Right cardiac atrium (tissue), 5 donors: Measurements from ENCODE around the gene NAXD. TPM values are rescaled to one million over a fixed set of nuclear protein-coding genes. Genes with fewer than 3 reads are reported as not detected.
A peak's percentile ranks its signal among the peaks of the same experiment; 100 is the strongest.
"Not testable (repeated sequence)": the region's sequence is repeated elsewhere in the genome, so short reads cannot be mapped to it uniquely, and the experiment has no call there.

Experiments used
- ATAC-seq, 2 donors: fragments of 200-7000 bp; cut with Tn5 transposase; one replicate each; pipeline versions ENCODE4 v1.8.0 to v1.9.1; 2020; ENCODE audit warnings: moderate library complexity in 2 of 2, mild to moderate bottlenecking in 1 of 2
- DNase-seq, 3 donors: peaks; one replicate each; pipeline ENCODE4 v3.0.0-alpha.2; 2020
- H3K27ac ChIP-seq: one replicate; pipeline ENCODE4 v1.5.1; 2013; ENCODE audit warnings: mild to moderate bottlenecking, low read length, control low read depth, moderate library complexity
- H3K27me3 ChIP-seq: one replicate; pipeline ENCODE4 v1.6.1; 2013; ENCODE audit not compliant: control insufficient read depth, insufficient read depth
- H3K4me1 ChIP-seq: one replicate; pipeline ENCODE4 v1.6.1; 2013; ENCODE audit warnings: low read length; ENCODE audit not compliant: control insufficient read depth, insufficient read depth
- H3K4me3 ChIP-seq: one replicate; pipeline ENCODE4 v1.5.1; 2013; ENCODE audit warnings: low read length, control low read depth
- H3K9me3 ChIP-seq: one replicate; pipeline ENCODE4 v1.6.1; 2013; ENCODE audit warnings: low read length; ENCODE audit not compliant: control insufficient read depth
- WGBS: extraction: QIAGEN DNeasy Blood & Tissue Kit; methylation state at CpG from one replicate; pipeline ENCODE4 v1.1.7; 2013; 5-methylcytosine and 5-hydroxymethylcytosine counted together
- intact Hi-C, 4 donors: fragments of 100-400 bp; cut with DNase I; formaldehyde crosslinking; loops; one replicate each; pipeline versions ENCODE4 v1.11.0 to v1.14.0; 2022 to 2023
- polyA plus RNA-seq: library from polyadenylated mRNA; stranded (reverse); fragments of 200-250 nt; gene quantifications from one replicate; pipeline ENCODE4 v1.2.3, GENCODE V29; 2013
- total RNA-seq, 4 donors: library from RNA; stranded (reverse); fragmentation: NEBNext Ultra II Directional; extraction: Animal tissue kit (Norgen Biotek cat#: 25700); gene quantifications; one replicate each; pipeline ENCODE4 v1.2.1, GENCODE V29; 2021
- donor health status: healthy with polysubstance abuse.
- donor health status: DM: no; HTN: yes; CAD: no.
- donor health status: DM: no; HTN: no; CAD: no.
- donor health status: DM: no; HTN: yes; CAD: no; lungs with severe emphysema.
- donor health status: DM: yes; HTN: yes; CAD: no.

Gene NAXD
- total and polyA plus RNA-seq, 5 donors = 22.6 to 28.6 (median 25.7) TPM

DNA sequence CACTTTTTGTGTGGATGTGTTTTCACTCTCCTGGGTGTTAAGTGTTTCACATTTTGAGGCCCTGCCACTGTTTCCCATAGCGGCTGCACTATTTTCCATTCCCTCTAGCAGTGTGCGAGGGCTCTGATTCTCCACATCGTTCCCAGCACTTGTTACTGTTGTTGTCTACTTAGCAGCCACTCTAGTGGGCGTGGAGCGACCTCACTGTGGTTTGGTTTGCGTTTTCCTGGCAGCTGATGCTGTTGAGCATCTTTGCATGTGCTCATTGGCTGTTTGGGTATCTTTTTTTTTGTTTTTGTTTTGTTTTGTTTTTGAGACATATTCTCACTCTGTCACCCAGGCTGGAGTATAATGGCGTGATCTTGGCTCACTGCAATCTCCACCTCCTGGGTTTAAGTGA is 14.4 kb downstream of the NAXD start:
- ATAC-seq (no peak), DNase-seq (no peak)
- Histone ChIP-seq H3K9me3 (no peaks in the 10 kb centered on the region), H3K4me3 (no peak overlapping the region), H3K27ac (no peak overlapping the region), H3K4me1 (no peaks in the 10 kb centered on the region), H3K27me3 (no peaks in the 10 kb centered on the region)
- intact Hi-C loops = no loop called here
- 81% methylated on average over 7 of the region's 7 CpGs for WGBS

DNA sequence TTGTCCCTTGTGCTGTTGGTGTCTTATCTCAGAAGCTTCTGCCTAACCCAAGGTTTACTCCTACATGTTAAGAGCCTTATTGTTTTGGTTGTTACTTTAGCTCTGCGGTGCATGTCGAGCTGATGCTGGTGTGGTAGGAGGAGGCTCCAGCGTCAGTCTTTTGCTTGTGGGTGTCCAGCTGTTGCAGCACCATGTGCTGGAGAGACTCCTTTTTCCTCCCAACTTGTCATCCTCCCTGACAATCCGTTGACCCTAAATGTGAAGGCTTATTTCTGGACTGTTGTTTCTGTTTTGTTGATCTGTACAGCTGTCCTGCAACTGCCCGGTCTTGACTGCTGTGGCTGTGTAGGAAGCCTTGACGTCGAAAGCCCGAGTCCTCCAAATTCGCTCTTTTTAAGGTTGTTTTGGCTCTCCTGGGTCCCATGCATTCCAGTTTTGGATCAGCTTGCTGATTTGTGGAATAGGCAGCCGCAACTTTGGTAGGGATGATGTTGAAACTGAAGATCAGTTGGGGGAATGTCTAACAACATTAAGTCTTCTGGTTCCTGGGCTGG is 15.3 kb downstream of the NAXD start:
- 70% methylated on average over 10 of the region's 10 CpGs for WGBS
- peak in 1 of 2 donors; percentile 47 for ATAC-seq
- H3K27me3 ChIP-seq = no peaks in the 10 kb centered on the region
- peak in 1 of 3 donors; percentile 41 for DNase-seq
- H3K4me1 ChIP-seq = no peaks in the 10 kb centered on the region
- intact Hi-C loops = no loop called here
- H3K4me3 ChIP-seq = no peak overlapping the region
- no peak overlapping the region for H3K27ac ChIP-seq
- H3K9me3 ChIP-seq = no peaks in the 10 kb centered on the region

DNA sequence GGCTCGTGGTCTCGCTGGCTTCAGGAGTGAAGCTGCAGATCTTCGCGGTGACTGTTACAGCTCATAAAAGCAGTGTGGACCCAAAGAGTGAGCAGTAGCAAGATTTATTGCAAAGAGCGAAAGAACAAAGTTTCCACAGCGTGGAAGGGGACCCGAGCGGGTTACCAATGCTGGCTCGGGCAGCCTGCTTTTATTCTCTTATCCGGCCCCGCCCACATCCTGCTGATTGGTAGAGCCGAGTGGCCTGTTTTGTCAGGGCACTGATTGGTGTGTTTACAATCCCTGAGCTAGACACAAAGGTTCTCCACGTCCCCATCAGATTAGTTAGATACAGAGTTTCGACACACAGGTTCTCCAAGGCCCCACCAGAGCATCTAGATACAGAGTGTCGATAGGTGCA is 16.9 kb downstream of the NAXD start:
- H3K9me3 ChIP-seq, intact Hi-C loops, H3K27me3 ChIP-seq, H3K27ac ChIP-seq, H3K4me3 ChIP-seq, ATAC-seq, DNase-seq, H3K4me1 ChIP-seq: not testable (repeated sequence)
- 93% methylated on average over 15 of the region's 15 CpGs for WGBS

DNA sequence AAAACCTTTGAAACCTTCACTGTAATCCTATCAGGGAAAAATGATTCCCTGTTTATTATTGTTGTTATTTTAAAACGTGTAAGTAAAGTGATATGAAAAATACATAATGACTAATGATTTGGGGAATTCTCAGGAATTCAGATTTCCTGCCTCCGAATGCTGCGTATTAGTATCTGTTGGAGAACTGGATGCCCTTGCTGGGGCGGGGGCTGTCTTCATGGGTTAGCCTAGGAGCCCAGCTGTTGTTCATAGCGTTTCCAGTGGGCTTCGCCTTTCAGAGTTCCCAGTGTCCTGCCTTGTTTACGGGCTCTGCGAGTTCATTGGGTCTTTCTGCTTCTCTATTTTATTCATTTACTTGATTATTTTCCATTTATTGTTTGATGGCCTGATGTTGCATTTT is 18.4 kb downstream of the NAXD start:
- ATAC-seq (no peak), DNase-seq (no peak)
- no peak overlapping the region for H3K4me3 ChIP-seq
- no peaks in the 10 kb centered on the region for H3K9me3 ChIP-seq
- 88% methylated on average over 8 of the region's 8 CpGs for WGBS
- H3K4me1 ChIP-seq = no peaks in the 10 kb centered on the region
- intact Hi-C loops = no loop called here
- no peaks in the 10 kb centered on the region for H3K27me3 ChIP-seq
- no peak overlapping the region for H3K27ac ChIP-seq

DNA sequence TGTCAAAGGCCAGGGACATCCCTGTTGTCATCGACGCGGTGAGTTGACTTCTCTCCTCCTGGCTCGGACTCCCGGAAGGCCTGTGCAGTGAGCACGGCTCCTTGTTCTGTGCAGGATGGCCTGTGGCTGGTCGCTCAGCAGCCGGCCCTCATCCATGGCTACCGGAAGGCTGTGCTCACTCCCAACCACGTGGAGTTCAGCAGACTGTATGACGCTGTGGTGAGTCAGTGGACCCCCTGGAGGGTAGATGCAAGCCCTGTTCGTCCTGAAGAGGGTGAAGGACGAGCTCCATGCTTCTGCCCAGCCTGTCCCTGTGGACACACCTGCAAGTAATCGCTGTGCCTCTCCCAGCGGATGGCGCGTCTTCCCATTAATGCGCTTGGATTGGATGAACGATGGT is 19.2 kb downstream of the NAXD start:
- Histone ChIP-seq H3K9me3 (no peaks in the 10 kb centered on the region), H3K27ac (no peak overlapping the region), H3K4me1 (no peaks in the 10 kb centered on the region), H3K4me3 (no peak overlapping the region), H3K27me3 (no peaks in the 10 kb centered on the region)
- intact Hi-C loops = no loop called here
- peak in 1 of 3 donors; percentile 37 for DNase-seq
- WGBS = 93% methylated on average over 19 of the region's 19 CpGs
- ATAC-seq = no peak

DNA sequence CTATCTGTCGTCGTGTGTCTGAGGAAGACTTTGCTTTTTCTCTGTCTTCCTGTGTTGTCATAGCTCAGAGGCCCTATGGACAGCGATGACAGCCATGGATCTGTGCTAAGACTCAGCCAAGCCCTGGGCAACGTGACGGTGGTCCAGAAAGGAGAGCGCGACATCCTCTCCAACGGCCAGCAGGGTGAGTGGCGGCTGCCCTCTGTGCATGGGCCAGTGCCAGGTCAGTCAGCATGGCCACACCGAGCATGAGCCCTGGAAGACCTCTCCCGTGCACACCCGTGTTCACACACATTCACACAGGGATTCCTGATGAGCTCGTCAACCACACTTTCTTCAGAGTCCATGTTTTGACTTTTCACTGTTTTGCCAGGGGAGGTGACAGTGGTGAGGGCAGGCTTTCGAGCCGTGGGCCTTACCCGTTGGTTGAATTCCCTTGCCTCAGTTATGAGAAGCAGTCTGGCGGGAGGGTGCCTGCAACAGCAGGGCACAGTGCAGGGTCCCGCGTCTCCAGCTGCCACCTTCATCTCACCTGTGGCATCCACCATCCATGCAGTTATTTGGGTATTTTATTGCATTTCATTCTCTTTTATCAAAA is 20.2 kb downstream of the NAXD start:
- DNase-seq (peak in 1 of 3 donors; percentile 36), ATAC-seq (no peak)
- no peak overlapping the region for H3K27ac ChIP-seq
- no peak overlapping the region for H3K4me3 ChIP-seq
- H3K27me3 ChIP-seq = no peaks in the 10 kb centered on the region
- no peaks in the 10 kb centered on the region for H3K4me1 ChIP-seq
- H3K9me3 ChIP-seq = no peaks in the 10 kb centered on the region
- WGBS = 85% methylated on average over 19 of the region's 19 CpGs
- intact Hi-C loops = no loop called here

DNA sequence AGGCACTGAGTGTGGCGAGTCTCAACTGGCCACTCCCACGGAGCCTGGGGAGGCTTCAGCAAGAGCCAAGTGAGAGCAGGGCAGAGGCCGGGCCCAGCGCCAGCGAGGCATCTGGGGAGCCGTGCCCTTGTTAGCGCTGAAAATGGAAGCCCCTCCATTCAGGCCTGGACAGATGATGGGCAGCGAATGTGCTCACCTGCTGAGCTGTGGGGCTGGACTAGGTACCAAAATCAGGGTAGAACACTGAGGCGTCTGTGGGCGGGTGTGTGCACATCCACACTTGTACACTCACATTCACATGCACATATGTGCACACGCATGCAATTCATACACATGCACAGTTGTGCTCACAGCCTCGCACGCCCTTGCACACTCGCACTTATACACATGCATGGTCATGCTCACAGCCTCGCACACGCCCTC is 20.7 kb downstream of the NAXD start:
- intact Hi-C loops = no loop called here
- WGBS = 90% methylated on average over 16 of the region's 16 CpGs
- H3K9me3 ChIP-seq = no peaks in the 10 kb centered on the region
- DNase-seq (peak in 1 of 3 donors; percentile 48), ATAC-seq (no peak)
- no peaks in the 10 kb centered on the region for H3K27me3 ChIP-seq
- no peak overlapping the region for H3K27ac ChIP-seq
- no peaks in the 10 kb centered on the region for H3K4me1 ChIP-seq
- H3K4me3 ChIP-seq = no peak overlapping the region

DNA sequence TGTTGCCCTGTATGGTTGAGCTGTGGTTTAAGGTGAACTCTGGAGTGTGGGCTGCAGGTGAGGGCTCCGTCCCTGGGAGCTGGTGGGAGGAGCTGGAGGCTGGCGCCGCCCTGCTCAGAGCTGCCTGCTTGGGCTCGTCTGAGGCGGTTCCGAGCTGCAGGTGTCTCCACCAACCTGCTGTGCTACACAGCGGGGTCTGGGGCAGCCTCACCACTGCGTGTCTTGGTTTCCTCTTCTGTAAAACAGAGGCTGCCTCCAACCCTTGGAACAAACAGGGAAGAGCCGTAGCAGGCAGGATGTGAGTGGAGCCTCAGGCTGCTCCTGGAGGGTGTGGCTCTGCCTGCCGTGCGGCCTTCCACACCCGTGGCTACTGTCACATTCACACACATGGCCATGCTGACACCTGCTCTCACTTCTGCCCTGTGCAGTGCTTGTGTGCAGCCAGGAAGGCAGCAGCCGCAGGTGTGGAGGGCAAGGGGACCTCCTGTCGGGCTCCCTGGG is 21.4 kb downstream of the NAXD start:
- ATAC-seq = no peak
- H3K4me3 ChIP-seq = no peak overlapping the region
- WGBS = 86% methylated on average over 14 of the region's 14 CpGs
- peaks cover 2% of the 10 kb centered on the region for H3K4me1 ChIP-seq
- H3K9me3 ChIP-seq = no peaks in the 10 kb centered on the region
- DNase-seq = peak in 1 of 3 donors; percentile 37
- no peaks in the 10 kb centered on the region for H3K27me3 ChIP-seq
- H3K27ac ChIP-seq = no peak overlapping the region
- intact Hi-C loops = no loop called here

DNA sequence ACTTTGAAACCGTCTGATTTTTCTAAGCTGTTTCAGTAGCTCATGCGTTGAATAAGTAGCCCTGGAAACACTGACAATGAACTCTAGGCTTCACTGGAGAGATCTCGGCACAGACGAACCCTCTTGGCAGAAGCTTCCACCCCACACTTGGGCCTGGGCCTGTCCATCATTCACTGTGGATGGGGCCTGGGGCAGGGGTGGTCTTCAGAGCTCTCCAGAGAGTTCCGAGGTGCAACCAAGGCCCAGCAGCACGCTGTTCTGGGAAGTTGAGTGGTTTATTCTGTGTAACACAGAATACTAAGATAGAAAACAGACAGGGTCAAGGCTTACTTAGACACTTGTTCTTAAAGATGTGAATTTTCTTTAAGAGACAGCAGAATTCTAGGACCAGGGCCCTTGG is 21.9 kb downstream of the NAXD start:
- no peak for ATAC-seq
- intact Hi-C loops = no loop called here
- whole genome bisulfite sequencing = 89% methylated on average over 6 of the region's 6 CpGs

DNA sequence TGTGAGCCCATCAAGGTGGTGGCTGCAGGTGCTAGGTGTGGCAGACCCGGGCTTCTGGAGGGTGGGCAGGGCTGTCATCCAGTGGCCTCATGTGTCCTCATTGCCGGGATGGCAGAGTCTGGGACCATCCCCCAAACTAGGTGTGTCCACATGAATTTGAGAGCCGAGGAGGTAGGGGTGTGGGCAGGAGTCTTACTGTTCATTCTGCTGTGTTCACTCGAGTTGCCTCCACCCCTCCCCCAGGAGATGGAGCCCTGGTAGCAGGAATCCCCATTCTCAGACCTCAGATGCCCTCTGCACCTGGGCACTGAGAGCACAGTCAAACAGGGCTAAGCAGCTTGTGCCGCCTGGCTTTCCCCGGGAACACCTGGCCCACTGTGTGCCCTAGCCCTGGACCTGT is 22.4 kb downstream of the NAXD start:
- WGBS = 82% methylated on average over 6 of the region's 6 CpGs
- no peak overlapping the region for H3K4me3 ChIP-seq
- intact Hi-C loops = no loop called here
- no peak overlapping the region for H3K27ac ChIP-seq
- no peak for DNase-seq
- peaks cover 2% of the 10 kb centered on the region for H3K4me1 ChIP-seq
- ATAC-seq = no peak
- H3K27me3 ChIP-seq = no peaks in the 10 kb centered on the region
- H3K9me3 ChIP-seq = no peaks in the 10 kb centered on the region

More for the DNA sequence above, 21.9 kb downstream of the NAXD start:
- Histone ChIP-seq H3K4me1 (peaks cover 2% of the 10 kb centered on the region), H3K9me3 (no peaks in the 10 kb centered on the region), H3K27ac (no peak overlapping the region), H3K4me3 (no peak overlapping the region), H3K27me3 (no peaks in the 10 kb centered on the region)
- no peak for DNase-seq

DNA sequence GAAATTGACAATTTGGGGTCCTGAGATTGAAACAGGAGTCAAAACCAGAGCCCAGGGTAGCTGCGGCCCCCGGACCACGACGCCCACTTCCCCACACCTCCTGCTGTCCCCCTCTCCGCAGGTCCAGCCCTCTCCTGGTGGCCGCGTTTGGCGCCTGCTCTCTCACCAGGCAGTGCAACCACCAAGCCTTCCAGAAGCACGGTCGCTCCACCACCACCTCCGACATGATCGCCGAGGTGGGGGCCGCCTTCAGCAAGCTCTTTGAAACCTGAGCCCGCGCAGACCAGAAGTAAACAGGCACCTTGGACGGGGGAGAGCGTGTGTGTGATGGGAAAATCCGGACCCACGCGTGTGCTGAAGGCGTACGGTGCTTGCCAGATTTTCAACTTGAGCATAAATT is 22.9 kb downstream of the NAXD start:
- ATAC-seq (no peak), DNase-seq (no peak)
- WGBS = 89% methylated on average over 23 of the region's 23 CpGs
- Histone ChIP-seq H3K27ac (no peak overlapping the region), H3K4me3 (no peak overlapping the region), H3K27me3 (no peaks in the 10 kb centered on the region), H3K9me3 (no peaks in the 10 kb centered on the region), H3K4me1 (peaks cover 2% of the 10 kb centered on the region)
- intact Hi-C loops = no loop called here
